RWPE2 (cell line): ENCODE results near the gene DDRGK1.

Experiments
- ATAC-seq: fragments of 200-7000 bp; cut with Tn5 transposase; 3 replicates; pipeline ENCODE4 v1.9.1; 2021; ENCODE audit warnings: low read depth
- DNase-seq: peaks from one replicate; pipeline ENCODE4 v3.0.0-alpha.2; 2020; ENCODE audit warnings: low spot score
- H3K27ac ChIP-seq: fragments of 450-650 bp; 2 replicates; pipeline ENCODE4 v1.5.1; 2017; ENCODE audit warnings: mild to moderate bottlenecking; ENCODE audit not compliant: poor library complexity, severe bottlenecking
- H3K27me3 ChIP-seq: fragments of 250-450 bp; sonication (Bioruptor Pico); 2 replicates; pipeline ENCODE4 v1.5.1; 2021; ENCODE audit warnings: mild to moderate bottlenecking, moderate library complexity; ENCODE audit not compliant: insufficient read depth, poor library complexity, severe bottlenecking
- H3K36me3 ChIP-seq: fragments of 250-450 bp; sonication (Bioruptor Pico); 2 replicates; pipeline ENCODE4 v1.5.1; 2020; ENCODE audit warnings: low read depth, mild to moderate bottlenecking, moderate library complexity
- H3K4me1 ChIP-seq: fragments of 250-450 bp; sonication (Bioruptor Pico); 2 replicates; pipeline ENCODE4 v1.5.1; 2021; ENCODE audit warnings: mild to moderate bottlenecking, moderate library complexity; ENCODE audit not compliant: insufficient read depth, poor library complexity, severe bottlenecking
- H3K4me3 ChIP-seq: fragments of 250-450 bp; sonication (Bioruptor Pico); 2 replicates; pipeline ENCODE4 v1.5.1; 2021; ENCODE audit warnings: mild to moderate bottlenecking, moderate library complexity; ENCODE audit not compliant: severe bottlenecking
- H3K9me3 ChIP-seq: fragments of 250-450 bp; sonication (Bioruptor Pico); 2 replicates; pipeline ENCODE4 v1.5.1; 2021; ENCODE audit warnings: mild to moderate bottlenecking, moderate library complexity; ENCODE audit not compliant: severe bottlenecking
- CTCF ChIP-seq: fragments of 450-650 bp; IDR thresholded peaks from one replicate; pipeline ENCODE4 v1.5.1; 2017; ENCODE audit warnings: mild to moderate bottlenecking, moderate library complexity; ENCODE audit not compliant: poor library complexity, severe bottlenecking

The DDRGK1 gene

GRCh38 chr20:3202965-3203314, 1.5 kb downstream of the DDRGK1 start:
- ATAC-seq (no peak), DNase-seq (no peak)
- no peak for TF ChIP-seq CTCF
- Histone ChIP-seq H3K4me1 (no peaks in the 10 kb centered on the region), H3K36me3 (peaks cover 31% of the 10 kb centered on the region), H3K27me3 (no peaks in the 10 kb centered on the region), H3K9me3 (no peaks in the 10 kb centered on the region), H3K4me3 (peak overlapping the region; percentile 63), H3K27ac (peak overlapping the region; percentile 63)

GRCh38 chr20:3199976-3200755, 4.3 kb downstream of the DDRGK1 start:
- Histone ChIP-seq H3K27ac (no peak overlapping the region), H3K36me3 (peaks cover 55% of the 10 kb centered on the region), H3K4me3 (no peak overlapping the region), H3K9me3 (no peaks in the 10 kb centered on the region), H3K27me3 (no peaks in the 10 kb centered on the region), H3K4me1 (no peaks in the 10 kb centered on the region)
- TF ChIP-seq CTCF: no peak
- ATAC-seq (no peak), DNase-seq (no peak)

- H3K36me3 ChIP-seq: peaks cover 65% of the 10 kb centered on the region
- H3K4me1 ChIP-seq: no peaks in the 10 kb centered on the region
- no peaks in the 10 kb centered on the region for H3K9me3 ChIP-seq
- H3K27me3 ChIP-seq: no peaks in the 10 kb centered on the region
- H3K4me3 ChIP-seq: no peak overlapping the region
- ATAC-seq (no peak), DNase-seq (no peak)
- no peak overlapping the region for H3K27ac ChIP-seq
- no peak for TF ChIP-seq CTCF
These were observed 5.3 kb downstream of the DDRGK1 start for GRCh38 chr20:3199206-3199605.

GRCh38 chr20:3195590-3196237, 8.8 kb downstream of the DDRGK1 start:
- Histone ChIP-seq H3K4me3 (no peak overlapping the region), H3K27ac (no peak overlapping the region), H3K9me3 (no peaks in the 10 kb centered on the region), H3K27me3 (no peaks in the 10 kb centered on the region), H3K4me1 (no peaks in the 10 kb centered on the region), H3K36me3 (peaks cover 82% of the 10 kb centered on the region)
- no peak for DNase-seq
- ATAC-seq: no peak
- no peak for TF ChIP-seq CTCF

GRCh38 chr20:3194617-3195280, 9.7 kb downstream of the DDRGK1 start:
- Histone ChIP-seq H3K27me3 (no peaks in the 10 kb centered on the region), H3K27ac (no peak overlapping the region), H3K36me3 (peaks cover 80% of the 10 kb centered on the region), H3K4me1 (no peaks in the 10 kb centered on the region), H3K4me3 (no peak overlapping the region), H3K9me3 (no peaks in the 10 kb centered on the region)
- no peak for DNase-seq
- TF ChIP-seq CTCF: no peak
- ATAC-seq: no peak
